HEK293T (cell line): ENCODE measurements around the gene PWWP2A.

ENCODE experiments used
- ARNT ChIP-seq: fragments of 450-650 bp; IDR thresholded peaks from 2 replicates; pipeline ENCODE4 v1.6.1; 2017; ENCODE audit warnings: mild to moderate bottlenecking
- BHLHE40 ChIP-seq: fragments of 450-650 bp; IDR thresholded peaks from 2 replicates; pipeline ENCODE4 v1.6.1; 2016; ENCODE audit warnings: mild to moderate bottlenecking, moderate library complexity, borderline replicate concordance
- CTBP1 ChIP-seq: fragments of 450-650 bp; IDR thresholded peaks from 2 replicates; pipeline ENCODE4 v1.6.1; 2016; ENCODE audit warnings: borderline replicate concordance
- ELF4 ChIP-seq: fragments of 450-650 bp; IDR thresholded peaks from 2 replicates; pipeline ENCODE4 v1.6.1; 2017; ENCODE audit warnings: antibody characterized with exemption
- FOXA1 ChIP-seq: fragments of 450-650 bp; IDR thresholded peaks from 2 replicates; pipeline ENCODE4 v1.6.1; 2016; ENCODE audit warnings: mild to moderate bottlenecking
- FOXK2 ChIP-seq: fragments of 450-650 bp; IDR thresholded peaks from 2 replicates; pipeline ENCODE4 v1.6.1; 2016; ENCODE audit warnings: mild to moderate bottlenecking
- FOXM1 ChIP-seq: fragments of 450-650 bp; IDR thresholded peaks from 2 replicates; pipeline ENCODE4 v1.6.1; 2017; ENCODE audit warnings: mild to moderate bottlenecking, borderline replicate concordance
- L3MBTL2 ChIP-seq: fragments of 450-650 bp; conservative IDR thresholded peaks from 2 replicates; pipeline ENCODE4 v1.6.1; 2016; ENCODE audit warnings: mild to moderate bottlenecking
- SP1 ChIP-seq: fragments of 450-650 bp; IDR thresholded peaks from 2 replicates; pipeline ENCODE4 v1.6.1; 2017
- SUZ12 ChIP-seq: fragments of 450-650 bp; IDR thresholded peaks from 2 replicates; pipeline ENCODE4 v1.6.1; 2016; ENCODE audit warnings: mild to moderate bottlenecking
- TARDBP ChIP-seq: fragments of 450-650 bp; IDR thresholded peaks from 2 replicates; pipeline ENCODE4 v1.6.1; 2016
- TF ChIP-seq, protein P1 (sequence below): fragments of 450-650 bp; IDR thresholded peaks from 2 replicates; pipeline ENCODE4 v1.6.1; 2016

DNA sequence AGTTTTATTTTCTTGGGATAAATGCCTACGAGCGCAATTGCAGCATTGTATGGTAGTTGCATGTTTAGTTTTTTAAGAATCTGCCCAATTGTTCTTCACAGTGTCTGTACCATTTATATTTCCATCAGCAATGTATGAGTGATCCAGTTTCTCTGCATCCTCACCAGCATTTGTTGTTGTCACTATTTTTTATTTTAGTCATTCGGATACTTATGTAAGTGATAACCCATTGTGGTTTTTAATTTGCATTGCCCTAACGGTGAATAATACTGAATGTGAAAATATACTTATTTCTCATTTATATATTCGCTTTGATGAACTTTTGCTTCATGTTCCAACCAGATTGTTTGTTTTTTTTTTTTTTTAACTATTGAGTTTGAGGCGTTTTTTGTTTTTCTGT is 33.7 kb upstream of the PWWP2A start:
- TF ChIP-seq BHLHE40, result no peak
- TF ChIP-seq CTBP1, result no peak
- TF ChIP-seq SP1, result no peak
- TF ChIP-seq ARNT, result no peak
- no peak for TF ChIP-seq FOXK2
- no peak for TF ChIP-seq SUZ12
- TF ChIP-seq TARDBP, result no peak
- TF ChIP-seq, protein P1, sequence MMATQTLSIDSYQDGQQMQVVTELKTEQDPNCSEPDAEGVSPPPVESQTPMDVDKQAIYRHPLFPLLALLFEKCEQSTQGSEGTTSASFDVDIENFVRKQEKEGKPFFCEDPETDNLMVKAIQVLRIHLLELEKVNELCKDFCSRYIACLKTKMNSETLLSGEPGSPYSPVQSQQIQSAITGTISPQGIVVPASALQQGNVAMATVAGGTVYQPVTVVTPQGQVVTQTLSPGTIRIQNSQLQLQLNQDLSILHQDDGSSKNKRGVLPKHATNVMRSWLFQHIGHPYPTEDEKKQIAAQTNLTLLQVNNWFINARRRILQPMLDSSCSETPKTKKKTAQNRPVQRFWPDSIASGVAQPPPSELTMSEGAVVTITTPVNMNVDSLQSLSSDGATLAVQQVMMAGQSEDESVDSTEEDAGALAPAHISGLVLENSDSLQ, result no peak
- no peak for TF ChIP-seq ELF4
- no peak for TF ChIP-seq L3MBTL2
- TF ChIP-seq FOXM1, result no peak
- TF ChIP-seq FOXA1, result no peak
